Common myeloid progenitor, CD34-positive (primary cell): ENCODE results near the gene MAT2A.

ENCODE experiments used
- CTCF ChIA-PET: fragments of 350-600 bp; sonication (Branson Sonifier 250); formaldehyde crosslinking; loops from one replicate; lab custom pipeline; 2021; ENCODE audit warnings: antibody characterized with exemption; lab: Charles Lee
- POLR2A ChIA-PET: fragments of 350-600 bp; sonication (Branson Sonifier 250); formaldehyde crosslinking; loops from one replicate; lab custom pipeline; 2021; ENCODE audit warnings: antibody characterized with exemption; lab: Charles Lee
- DNase-seq, 3 donors: peaks; one replicate each; pipeline versions ENCODE4 v3.0.0 to v3.0.0-alpha.2; 2013
- H3K27ac ChIP-seq, 2 experiments: 1 replicate in 1 of 2; 2 replicates in 1 of 2; pipeline ENCODE4 v1.7.0; 2013; ENCODE audit warnings: inconsistent platforms in 2 of 2, low read length in 2 of 2, mild to moderate bottlenecking in 2 of 2, low read depth in 1 of 2, moderate library complexity in 1 of 2; ENCODE audit not compliant: severe bottlenecking in 2 of 2, insufficient read depth in 1 of 2, poor library complexity in 1 of 2
- H3K27me3 ChIP-seq, 5 experiments: replicated peaks in 2 of 5; 1 replicate in 3 of 5; 2 replicates in 2 of 5; pipeline versions ENCODE4 v1.6.1 to v1.7.0; 2013; ENCODE audit warnings: low read length in 4 of 5, mild to moderate bottlenecking in 2 of 5, moderate library complexity in 2 of 5, inconsistent platforms in 1 of 5; ENCODE audit not compliant: insufficient read depth in 5 of 5, control insufficient read depth in 4 of 5
- H3K36me3 ChIP-seq, 4 experiments: 1 replicate in 2 of 4; 2 replicates in 2 of 4; pipeline versions ENCODE4 v1.6.1 to v1.7.0; 2013; ENCODE audit warnings: low read length in 3 of 4, control low read depth in 1 of 4, mild to moderate bottlenecking in 1 of 4; ENCODE audit not compliant: control insufficient read depth in 4 of 4, insufficient read depth in 4 of 4
- H3K4me1 ChIP-seq, 4 experiments: 1 replicate in 3 of 4; 2 replicates in 1 of 4; pipeline versions ENCODE4 v1.6.1 to v1.7.1; 2013; ENCODE audit warnings: low read length in 3 of 4, mild to moderate bottlenecking in 3 of 4, control low read depth in 1 of 4, inconsistent platforms in 1 of 4, moderate library complexity in 1 of 4; ENCODE audit not compliant: control insufficient read depth in 4 of 4, insufficient read depth in 4 of 4; ENCODE audit errors: control extremely low read depth in 1 of 4
- H3K4me3 ChIP-seq, 7 experiments: 1 replicate in 4 of 7; 2 replicates in 3 of 7; pipeline versions ENCODE4 v1.5.1 to v1.7.0; 2013; ENCODE audit warnings: mild to moderate bottlenecking in 7 of 7, low read length in 6 of 7, moderate library complexity in 6 of 7, inconsistent platforms in 2 of 7, low read depth in 2 of 7, control low read depth in 1 of 7; ENCODE audit not compliant: insufficient read depth in 4 of 7, control insufficient read depth in 1 of 7; ENCODE audit errors: extremely low read depth in 1 of 7
- H3K9me3 ChIP-seq, 5 experiments: 1 replicate in 4 of 5; 2 replicates in 1 of 5; pipeline versions ENCODE4 v1.6.1 to v1.7.1; 2013; ENCODE audit warnings: low read length in 4 of 5, mild to moderate bottlenecking in 2 of 5, inconsistent platforms in 1 of 5, low read depth in 1 of 5, moderate library complexity in 1 of 5; ENCODE audit not compliant: control insufficient read depth in 4 of 5, insufficient read depth in 2 of 5; ENCODE audit errors: control extremely low read depth in 1 of 5
- WGBS: methylation state at CpG from one replicate; pipeline ENCODE4 v1.1.5; 2013; ENCODE audit not compliant: insufficient coverage; 5-methylcytosine and 5-hydroxymethylcytosine counted together

MAT2A gene

DNA sequence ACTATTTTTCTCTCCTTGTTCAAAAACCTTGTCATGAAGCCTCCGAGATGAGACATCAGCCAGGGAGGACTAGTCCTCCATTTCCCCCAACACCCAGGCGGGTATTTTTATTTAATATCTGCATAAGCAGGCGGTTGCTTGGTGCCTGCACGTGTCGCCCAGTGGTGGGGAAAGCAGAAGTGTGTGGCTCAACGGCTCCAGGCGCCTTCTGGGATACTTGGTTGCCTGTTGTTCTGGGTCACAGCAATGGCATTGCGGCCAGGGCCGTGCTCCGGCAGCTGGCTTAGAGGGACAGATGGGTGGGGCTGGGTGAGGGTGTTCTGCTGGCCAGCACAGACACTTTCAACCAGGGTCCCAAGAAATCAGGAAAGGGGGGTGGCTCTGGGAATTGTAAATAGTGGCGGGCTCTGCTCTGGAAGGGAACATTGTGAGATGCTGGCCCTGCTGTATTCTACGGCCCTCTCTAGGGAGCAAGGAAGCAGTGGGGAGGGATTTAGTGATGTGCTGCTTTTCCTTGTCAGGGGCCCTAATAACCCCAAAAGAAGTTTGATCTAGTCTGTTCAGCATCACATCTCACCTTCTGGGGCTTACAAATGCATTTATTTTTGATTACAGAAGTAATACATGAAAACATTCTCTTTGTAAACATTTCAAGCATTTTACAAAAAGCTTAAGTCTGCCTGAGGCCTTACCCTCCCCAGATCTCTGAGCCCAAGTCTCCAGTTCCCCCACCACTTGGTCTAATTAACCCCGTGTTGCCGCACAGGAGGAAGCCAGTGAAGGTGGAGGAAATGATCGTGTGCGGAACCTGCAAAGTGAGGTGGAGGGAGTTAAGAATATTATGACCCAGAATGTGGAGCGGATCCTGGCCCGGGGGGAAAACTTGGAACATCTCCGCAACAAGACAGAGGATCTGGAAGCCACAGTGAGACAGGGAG, 39.5 kb downstream of the MAT2A start:
- Histone ChIP-seq H3K27me3 (no peaks in the 10 kb centered on the region), H3K9me3 (no peaks in the 10 kb centered on the region), H3K4me3 (peak overlapping the region; percentile 35 to 92 (median 72)), H3K4me1 (peaks cover 12 to 54% (median 48%) of the 10 kb centered on the region in 4 experiments), H3K36me3 (peaks cover 5 to 36% (median 20%) of the 10 kb centered on the region in 4 experiments), H3K27ac (peak overlapping the region; percentile 91 to 95)
- peak in 2 of 3 donors; percentile 89 to 93 for DNase-seq
- WGBS: under 1% methylated on average over 16 of the region's 19 CpGs
- CTCF ChIA-PET: interaction anchor here (0.7 to 2.3 kb wide), 11 partner anchors 9 to 186 kb away, joined by 3 to 18 read pairs (median 5); partner anchors contain the start of genes RNF181 and TMEM150A
- POLR2A ChIA-PET: interaction anchor here (0.7 to 1.3 kb wide), 5 partner anchors 9 to 40 kb away, joined by 3 to 9 read pairs (median 3); partner anchors contain the start of genes MAT2A, RNF181 and TMEM150A

DNA sequence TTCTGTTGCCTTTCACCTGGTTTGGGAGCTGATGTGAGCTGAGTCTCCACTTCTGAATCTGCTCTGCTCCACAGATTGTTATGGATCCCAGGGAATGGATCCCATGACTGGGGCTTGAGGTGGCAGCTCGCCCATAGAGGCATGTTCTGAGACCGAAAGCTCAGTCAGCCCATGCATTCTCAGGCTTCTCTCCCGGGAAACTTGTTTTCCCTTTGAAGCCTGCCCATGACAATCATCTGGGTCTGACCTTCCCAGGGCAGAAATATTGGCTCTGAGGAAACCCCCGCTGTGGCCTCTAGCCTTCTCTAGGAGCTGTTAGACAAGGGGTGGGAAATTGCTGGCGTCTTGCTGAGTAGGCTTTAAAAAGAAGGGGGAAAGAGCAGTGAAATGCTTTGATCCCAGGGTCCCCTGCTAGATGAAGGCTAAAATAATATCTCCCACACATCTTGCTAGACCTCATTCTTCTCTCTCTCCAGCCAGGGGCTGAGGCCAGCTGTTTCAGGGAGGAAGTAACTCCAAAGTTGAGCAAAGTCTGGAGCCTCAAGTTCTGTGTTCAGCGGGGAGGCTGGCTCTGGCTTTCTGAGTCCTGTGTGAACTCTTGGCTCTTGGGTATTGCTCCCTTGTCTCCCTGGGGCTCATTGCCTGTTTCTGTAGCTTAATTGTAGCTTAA, 40.4 kb downstream of the MAT2A start:
- H3K27ac ChIP-seq: peak overlapping the region; percentile 91 to 95
- H3K4me3 ChIP-seq: peak overlapping the region in 6 of 7 experiments; percentile 67 to 92 (median 74)
- DNase-seq: peak in 1 of 3 donors; percentile 52

DNA sequence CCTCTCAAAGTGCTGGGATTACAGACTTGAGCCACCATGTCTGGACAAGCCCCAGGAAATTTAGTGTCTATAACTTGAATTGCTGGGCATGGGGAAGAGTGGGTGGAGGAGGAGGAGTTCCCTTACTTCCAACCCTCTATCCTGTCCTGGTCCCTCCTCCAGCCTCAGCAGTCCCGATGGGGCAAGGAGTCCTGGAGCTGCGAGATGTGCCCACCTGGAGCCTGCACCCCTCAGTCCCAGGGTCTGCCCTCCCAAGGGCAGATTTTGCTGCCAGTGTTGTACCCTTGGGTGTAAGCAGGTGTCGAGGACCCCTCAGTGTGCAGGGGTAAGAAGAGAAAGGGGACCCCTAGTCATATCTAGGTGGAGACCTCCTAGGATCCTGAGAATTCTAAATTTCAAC, 41.2 kb downstream of the MAT2A start:
- ChIA-PET POLR2A (no interaction called here), CTCF (interaction anchor here (0.6 to 2.0 kb wide), 3 partner anchors 11 to 29 kb away, joined by 3 to 9 read pairs (median 3); no protein-coding TSS in a partner anchor)
- DNase-seq: no peak

More for the DNA sequence above, 40.4 kb downstream of the MAT2A start:
- Histone ChIP-seq H3K9me3 (no peaks in the 10 kb centered on the region), H3K36me3 (peaks cover 5 to 42% (median 20%) of the 10 kb centered on the region in 4 experiments), H3K4me1 (peaks cover 12 to 62% (median 52%) of the 10 kb centered on the region in 4 experiments), H3K27me3 (no peaks in the 10 kb centered on the region)
- 31% methylated on average over 4 of the region's 6 CpGs for WGBS
- POLR2A ChIA-PET: interaction anchor here (1.0 to 1.3 kb wide), 3 partner anchors 23 to 41 kb away, joined by 3 read pairs; partner anchors contain the start of genes MAT2A and TMEM150A
- CTCF ChIA-PET: interaction anchor here (0.6 to 2.3 kb wide), 7 partner anchors 9 to 526 kb away, joined by 3 to 18 read pairs (median 4); no protein-coding TSS in a partner anchor

GRCh38 chr2:85582492-85582891, 43.5 kb downstream of the MAT2A start:
- WGBS: no CpG with 5 or more reads among the region's 1 CpG
- ChIA-PET CTCF (no interaction called here), POLR2A (no interaction called here)
- Histone ChIP-seq H3K27me3 (no peaks in the 10 kb centered on the region), H3K4me1 (peaks cover 24 to 77% (median 71%) of the 10 kb centered on the region in 4 experiments), H3K9me3 (no peaks in the 10 kb centered on the region), H3K27ac (no peak overlapping the region), H3K36me3 (peaks cover 5 to 49% (median 20%) of the 10 kb centered on the region in 4 experiments), H3K4me3 (no peak overlapping the region)
- no peak for DNase-seq

More for the DNA sequence above, 41.2 kb downstream of the MAT2A start:
- Histone ChIP-seq H3K9me3 (no peaks in the 10 kb centered on the region), H3K4me3 (peak overlapping the region in 4 of 7 experiments; percentile 72 to 92 (median 78)), H3K4me1 (peaks cover 17 to 70% (median 59%) of the 10 kb centered on the region in 4 experiments), H3K36me3 (peaks cover 5 to 47% (median 20%) of the 10 kb centered on the region in 4 experiments), H3K27me3 (no peaks in the 10 kb centered on the region), H3K27ac (peak overlapping the region; percentile 91 to 95)
- 100% methylated on average over 2 of the region's 3 CpGs for WGBS

GRCh38 chr2:85583667-85584353, 44.8 kb downstream of the MAT2A start:
- peak in 1 of 3 donors; percentile 30 for DNase-seq
- peaks cover 5 to 49% (median 20%) of the 10 kb centered on the region in 4 experiments for H3K36me3 ChIP-seq
- H3K27me3 ChIP-seq: no peaks in the 10 kb centered on the region
- POLR2A ChIA-PET: interaction anchor here (1.0 kb wide), 1 partner anchor 33 kb away, joined by 4 read pairs; no protein-coding TSS in a partner anchor
- peak overlapping the region in 4 of 7 experiments; percentile 52 to 81 (median 76) for H3K4me3 ChIP-seq
- peaks cover 22 to 77% (median 71%) of the 10 kb centered on the region in 4 experiments for H3K4me1 ChIP-seq
- peak overlapping the region; percentile 10 to 79 for H3K27ac ChIP-seq
- WGBS: 31% methylated on average over 13 of the region's 16 CpGs
- no peaks in the 10 kb centered on the region for H3K9me3 ChIP-seq
- CTCF ChIA-PET: interaction anchor here (0.7 to 0.8 kb wide), 2 partner anchors 14 to 17 kb away, joined by 3 read pairs; no protein-coding TSS in a partner anchor

GRCh38 chr2:85584354-85584856, 45.4 kb downstream of the MAT2A start, which contains the start of gene VAMP5:
Gene VAMP5 (plus strand): TSS chr2:85584431. CDS start chr2:85584491, 60 bp downstream.
- WGBS: 6% methylated on average over 48 of the region's 52 CpGs
- H3K27me3 ChIP-seq: no peaks in the 10 kb centered on the region
- H3K4me1 ChIP-seq: peaks cover 16 to 77% (median 71%) of the 10 kb centered on the region in 4 experiments
- ChIA-PET CTCF (interaction anchor here (0.6 kb wide), 1 partner anchor 35 kb away, joined by 3 read pairs; no protein-coding TSS in a partner anchor), POLR2A (interaction anchor here (1.0 kb wide), 1 partner anchor 33 kb away, joined by 4 read pairs; no protein-coding TSS in a partner anchor)
- H3K9me3 ChIP-seq: no peaks in the 10 kb centered on the region
- H3K4me3 ChIP-seq: peak within 1 kb of the TSS; percentile 0 to 81 (median 60)
- peaks cover 5 to 45% (median 20%) of the 10 kb centered on the region in 4 experiments for H3K36me3 ChIP-seq
- peak within 1 kb of the TSS; percentile 66 to 79 for H3K27ac ChIP-seq
- DNase-seq: peak in 2 of 3 donors; percentile 61 to 70
